Kidney epithelial cell (primary cell): Measurements from ENCODE around the gene FYN. TPM values are rescaled to one million over a fixed set of nuclear protein-coding genes. Genes with fewer than 3 reads are reported as not detected.

Experiments
- DNase-seq: peaks from one replicate; pipeline ENCODE4 v3.0.0-alpha.2; 2010; ENCODE audit warnings: low read depth
- H3K27me3 ChIP-seq: 2 replicates; pipeline ENCODE4 v1.6.0; 2011; ENCODE audit warnings: low read length; ENCODE audit not compliant: control insufficient read depth, insufficient read depth
- H3K36me3 ChIP-seq: 2 replicates; pipeline ENCODE4 v1.5.1; 2011; ENCODE audit warnings: low read length; ENCODE audit not compliant: control insufficient read depth, insufficient read depth
- H3K4me3 ChIP-seq: 2 replicates; pipeline ENCODE4 v1.5.1; 2011; ENCODE audit warnings: low read depth, mild to moderate bottlenecking, control low read depth, low read length
- CTCF ChIP-seq: IDR thresholded peaks from 2 replicates; pipeline ENCODE4 v1.5.1; 2011; ENCODE audit warnings: mild to moderate bottlenecking, moderate library complexity, low read length, control low read depth, inconsistent platforms; ENCODE audit not compliant: insufficient read depth, poor library complexity, severe bottlenecking
- total RNA-seq: library from RNA; depleted of rRNA; stranded (reverse); fragments of >200 nt; gene quantifications from 2 replicates; pipeline ENCODE4 v1.2.3, GENCODE V29; 2015

Gene FYN
- total RNA-seq, 1 donor from 2014 or later: 133 TPM

- no peak for DNase-seq
- H3K36me3 ChIP-seq: no peaks in the 10 kb centered on the region
- H3K27me3 ChIP-seq: no peaks in the 10 kb centered on the region
- TF ChIP-seq CTCF: no peak
- no peak overlapping the region for H3K4me3 ChIP-seq
Measured at GRCh38 chr6:111875741-111876140, 2.5 kb upstream of the FYN start.

- Histone ChIP-seq H3K36me3 (no peaks in the 10 kb centered on the region), H3K4me3 (peak overlapping the region; percentile 78), H3K27me3 (no peaks in the 10 kb centered on the region)
- no peak for DNase-seq
- no peak for TF ChIP-seq CTCF
Measured at GRCh38 chr6:111874025-111874415, 768 bp upstream of the FYN start.

GRCh38 chr6:111872401-111873177 is 663 bp downstream of the FYN start:
- H3K27me3 ChIP-seq: no peaks in the 10 kb centered on the region
- no peak for DNase-seq
- peak overlapping the region; percentile 78 for H3K4me3 ChIP-seq
- TF ChIP-seq CTCF: no peak
- H3K36me3 ChIP-seq: no peaks in the 10 kb centered on the region

- Histone ChIP-seq H3K36me3 (no peaks in the 10 kb centered on the region), H3K27me3 (no peaks in the 10 kb centered on the region), H3K4me3 (peak overlapping the region; percentile 78)
- no peak for DNase-seq
- no peak for TF ChIP-seq CTCF
Measured at GRCh38 chr6:111871725-111872400, 1.4 kb downstream of the FYN start.

- H3K4me3 ChIP-seq: peak overlapping the region; percentile 78
- no peak for TF ChIP-seq CTCF
Measured at GRCh38 chr6:111871207-111871606, 2.0 kb downstream of the FYN start.

More at GRCh38 chr6:111871207-111871606, 2.0 kb downstream of the FYN start:
- DNase-seq: no peak
- no peaks in the 10 kb centered on the region for H3K27me3 ChIP-seq
- H3K36me3 ChIP-seq: no peaks in the 10 kb centered on the region
